ENCODE data around the gene UBD.

GRCh38 chr6:29517728-29518440 lies 41.6 kb downstream of the UBD start:
- no peak for TF ChIP-seq EP300 (IDR thresholded peaks at IDR 0.05)
- TF ChIP-seq POLR2A (IDR thresholded peaks at IDR 0.05) = no peak
